ENCODE data around the gene KANSL3.

GRCh38 chr2:96549967-96550786, 87.9 kb downstream of the KANSL3 start:
- TF ChIP-seq CTCF (IDR thresholded peaks at IDR 0.05) = no peak
- TF ChIP-seq POLR2A (IDR thresholded peaks at IDR 0.05) = no peak
